T-helper 2 cell treated with Interferon-gamma antibody and Interleukin-4, amounts not matched to agents 100 ng/mL and 5 ng/mL, for 36 hours (primary cell): Measurements from ENCODE around the gene SUV39H1. TPM values are rescaled to one million over a fixed set of nuclear protein-coding genes. Genes with fewer than 3 reads are reported as not detected.

Source experiments
- intact Hi-C: fragments of 100-400 bp; cut with micrococcal nuclease; formaldehyde crosslinking; loops from one replicate; pipeline ENCODE4 v1.15.1; 2023
- total RNA-seq: library from RNA; stranded (reverse); gene quantifications from 2 replicates; pipeline ENCODE4 v1.2.3, GENCODE V29; 2022

Gene SUV39H1
- total RNA-seq, 1 donor from 2014 or later, result 27.5 TPM

GRCh38 chrX:48684134-48684533 is 12.4 kb upstream of the SUV39H1 start:
- intact Hi-C loops, result no loop called here

- intact Hi-C loops, result no loop called here
Measured at GRCh38 chrX:48685416-48685815, 11.1 kb upstream of the SUV39H1 start.

- intact Hi-C loops, result no loop called here
Measured at GRCh38 chrX:48688531-48689150, 7.9 kb upstream of the SUV39H1 start.

- intact Hi-C loops, result no loop called here
Measured at GRCh38 chrX:48689208-48689920, 7.2 kb upstream of the SUV39H1 start.

- intact Hi-C loops, result loop anchor here (10.0 kb wide), 1 partner anchor 117 kb away; the partner anchor contains the start of gene RBM3
Measured at GRCh38 chrX:48691746-48692145, 4.8 kb upstream of the SUV39H1 start.

GRCh38 chrX:48694776-48695533 is 1.6 kb upstream of the SUV39H1 start:
- intact Hi-C loops, result loop anchor here (5.0 to 10.0 kb wide), 3 partner anchors 120 to 252 kb away; partner anchors contain the start of genes PQBP1, RBM3 and TIMM17B

- intact Hi-C loops, result loop anchor here (5.0 to 10.0 kb wide), 3 partner anchors 121 to 252 kb away; partner anchors contain the start of genes PQBP1, RBM3 and TIMM17B
Measured at GRCh38 chrX:48695534-48695896, 1.0 kb upstream of the SUV39H1 start.

GRCh38 chrX:48695925-48696300 is 621 bp upstream of the SUV39H1 start:
- intact Hi-C loops, result loop anchor here (1.0 to 10.0 kb wide), 8 partner anchors 13 to 251 kb away; partner anchors contain the start of genes HDAC6, PQBP1, RBM3 and TIMM17B

GRCh38 chrX:48696909-48697727 is 584 bp downstream of the SUV39H1 start:
- intact Hi-C loops, result loop anchor here (1.0 to 10.0 kb wide), 8 partner anchors 14 to 250 kb away; partner anchors contain the start of genes HDAC6, PQBP1, RBM3 and TIMM17B

GRCh38 chrX:48698306-48698705 is 1.8 kb downstream of the SUV39H1 start:
- intact Hi-C loops, result loop anchor here (5.0 to 10.0 kb wide), 3 partner anchors 124 to 249 kb away; partner anchors contain the start of genes PQBP1, RBM3 and TIMM17B

GRCh38 chrX:48700246-48700645 is 3.7 kb downstream of the SUV39H1 start:
- intact Hi-C loops, result no loop called here

GRCh38 chrX:48700951-48701653 is 4.6 kb downstream of the SUV39H1 start:
- intact Hi-C loops, result no loop called here

GRCh38 chrX:48702032-48702431 is 5.5 kb downstream of the SUV39H1 start:
- intact Hi-C loops, result no loop called here

- intact Hi-C loops, result no loop called here
Measured at GRCh38 chrX:48702716-48703115, 6.2 kb downstream of the SUV39H1 start.

- intact Hi-C loops, result no loop called here
Measured at GRCh38 chrX:48703228-48703627, 6.7 kb downstream of the SUV39H1 start.

- intact Hi-C loops, result no loop called here
Measured at GRCh38 chrX:48703642-48704481, 7.3 kb downstream of the SUV39H1 start.

GRCh38 chrX:48705871-48706270 is 9.3 kb downstream of the SUV39H1 start:
- intact Hi-C loops, result no loop called here

- intact Hi-C loops, result loop anchor here (10.0 kb wide), 1 partner anchor 225 kb away; no protein-coding TSS in a partner anchor
Measured at GRCh38 chrX:48709522-48710112, 13.1 kb downstream of the SUV39H1 start.
